ENCODE results near the gene USP25. TPM values are rescaled to one million over a fixed set of nuclear protein-coding genes. Genes with fewer than 3 reads are reported as not detected.

Gene USP25
- total RNA-seq, 1 donor from 2014 or later = 29.0 TPM

DNA sequence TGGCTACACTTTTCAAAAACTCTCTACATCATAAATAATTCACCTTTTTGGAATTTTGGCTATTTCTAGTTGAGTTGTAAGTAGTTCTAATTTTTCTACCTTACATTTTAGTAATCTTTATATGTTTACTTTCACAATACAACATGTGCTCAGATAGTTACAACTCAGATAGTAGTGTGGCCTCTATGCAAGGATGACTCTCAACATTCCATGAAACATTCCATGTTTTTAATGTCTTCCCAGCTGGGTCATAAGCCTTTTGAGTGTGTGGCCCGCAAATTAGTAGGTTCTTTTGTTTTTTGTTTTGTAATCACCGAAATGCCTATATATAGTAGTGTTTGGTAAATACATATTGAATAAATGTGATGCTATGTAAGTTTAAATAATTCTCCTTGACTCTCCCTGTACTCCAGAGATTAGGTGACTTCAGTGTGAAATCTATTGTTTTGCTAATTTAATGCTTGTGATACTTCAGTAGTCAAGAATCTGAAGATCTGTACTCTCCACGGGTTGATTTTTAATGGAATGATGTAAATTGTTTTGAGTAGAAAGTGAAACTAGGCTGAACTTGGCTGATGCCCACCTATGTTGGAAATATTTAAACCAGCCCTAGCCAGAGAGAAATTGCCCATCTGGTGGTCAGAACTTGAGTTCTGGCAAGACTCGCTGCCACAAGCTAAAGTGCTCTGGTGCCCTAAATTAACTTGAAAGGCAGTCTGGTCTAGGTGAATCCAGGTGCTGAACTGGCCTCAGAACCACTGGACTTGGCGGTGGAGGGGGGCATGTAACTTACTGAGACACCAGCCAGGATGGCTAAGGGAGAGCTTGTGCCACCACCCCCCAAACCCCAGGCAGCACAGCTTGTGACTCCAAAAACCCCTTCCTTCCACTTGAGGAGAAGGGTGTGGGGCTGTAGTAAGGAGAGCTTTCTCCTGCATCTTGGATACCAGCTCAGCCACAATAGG, 165.6 kb downstream of the USP25 start:
- intact Hi-C loops (cut with micrococcal nuclease) = no loop called here

DNA sequence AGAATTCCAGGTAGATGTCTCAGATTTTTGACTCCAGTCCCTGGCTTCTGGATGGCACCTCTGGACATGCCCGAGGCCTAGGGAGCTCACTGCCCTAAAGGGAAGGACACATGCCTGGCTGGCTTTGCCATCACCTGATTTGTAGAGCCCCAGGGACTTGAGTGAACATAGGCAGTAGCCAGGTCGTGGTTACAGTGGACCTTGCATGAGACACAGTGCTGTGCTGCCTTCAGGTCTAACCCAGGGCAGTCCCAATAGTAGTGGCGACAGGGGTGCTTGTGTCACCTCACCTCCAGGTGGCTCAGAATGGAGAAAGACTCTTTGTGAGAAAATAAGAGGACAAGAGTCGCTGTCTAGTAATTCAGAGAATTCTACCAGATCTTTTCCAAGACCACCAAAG, 166.7 kb downstream of the USP25 start:
- Mint-ChIP-seq H3K9me3 (peaks cover 17% of the 10 kb centered on the region), H3K27ac (no peak overlapping the region), H3K4me1 (no peaks in the 10 kb centered on the region), H3K4me3 (no peak overlapping the region), H3K36me3 (ENCODE audit: low read depth) (no peaks in the 10 kb centered on the region), H3K27me3 (peaks cover 3% of the 10 kb centered on the region)
- DNase-seq = no peak
- intact Hi-C loops (cut with micrococcal nuclease) = no loop called here

More for the DNA sequence above, 165.6 kb downstream of the USP25 start:
- H3K27me3 Mint-ChIP-seq = peaks cover 2% of the 10 kb centered on the region
- no peak overlapping the region for H3K27ac Mint-ChIP-seq
- no peak overlapping the region for H3K4me3 Mint-ChIP-seq
- DNase-seq = no peak
- no peaks in the 10 kb centered on the region for H3K36me3 Mint-ChIP-seq (ENCODE audit: low read depth)
- peaks cover 15% of the 10 kb centered on the region for H3K9me3 Mint-ChIP-seq
- no peaks in the 10 kb centered on the region for H3K4me1 Mint-ChIP-seq

DNA sequence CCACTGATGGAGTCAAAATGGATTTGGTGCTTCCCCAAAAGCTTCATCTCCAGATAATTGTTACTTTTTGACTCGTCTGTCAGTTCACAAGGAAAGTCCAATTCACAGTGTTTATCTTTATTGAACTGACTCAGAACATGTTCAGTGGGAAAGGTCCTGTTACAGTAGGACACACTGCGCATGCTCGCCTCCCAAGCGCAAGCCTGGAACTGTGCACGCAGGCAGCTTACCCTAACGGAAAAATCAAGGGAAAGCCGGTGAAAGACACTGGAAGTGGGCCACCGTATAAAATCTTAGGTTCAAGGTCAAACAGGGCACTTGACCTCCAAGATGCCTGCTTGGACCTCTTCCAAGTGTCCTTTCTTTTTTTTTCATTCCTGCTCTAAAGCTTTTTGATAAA, 174.6 kb downstream of the USP25 start:
- Mint-ChIP-seq H3K27ac (no peak overlapping the region), H3K4me1 (no peaks in the 10 kb centered on the region), H3K9me3 (peaks cover 11% of the 10 kb centered on the region), H3K27me3 (peaks cover 3% of the 10 kb centered on the region), H3K4me3 (no peak overlapping the region), H3K36me3 (ENCODE audit: low read depth) (no peaks in the 10 kb centered on the region)
- no peak for DNase-seq
- intact Hi-C loops (cut with micrococcal nuclease) = no loop called here

DNA sequence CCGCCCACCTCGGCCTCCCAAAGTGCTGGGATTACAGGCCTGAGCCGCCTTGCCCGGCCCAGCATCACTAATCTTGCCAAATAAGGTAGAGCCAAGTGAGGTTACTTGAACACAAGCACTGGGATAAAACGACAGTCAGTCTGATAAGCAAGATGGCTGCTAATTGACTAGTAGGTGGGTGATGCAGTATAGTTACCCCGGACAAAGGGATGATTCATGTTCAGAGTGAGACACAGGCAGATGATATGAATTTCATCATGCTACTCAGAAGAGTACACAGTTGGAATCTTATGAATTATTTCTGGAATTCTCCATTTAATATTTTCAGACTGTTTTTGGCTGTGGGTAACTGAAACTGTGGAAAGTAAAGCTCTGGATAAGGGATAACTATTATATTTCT, 178.4 kb downstream of the USP25 start:
- H3K9me3 Mint-ChIP-seq = peaks cover 5% of the 10 kb centered on the region
- no peak overlapping the region for H3K4me3 Mint-ChIP-seq
- H3K36me3 Mint-ChIP-seq (ENCODE audit: low read depth) = no peaks in the 10 kb centered on the region
- H3K27me3 Mint-ChIP-seq = no peaks in the 10 kb centered on the region
- H3K4me1 Mint-ChIP-seq = no peaks in the 10 kb centered on the region
- no peak overlapping the region for H3K27ac Mint-ChIP-seq
- no peak for DNase-seq
- intact Hi-C loops (cut with micrococcal nuclease) = no loop called here

DNA sequence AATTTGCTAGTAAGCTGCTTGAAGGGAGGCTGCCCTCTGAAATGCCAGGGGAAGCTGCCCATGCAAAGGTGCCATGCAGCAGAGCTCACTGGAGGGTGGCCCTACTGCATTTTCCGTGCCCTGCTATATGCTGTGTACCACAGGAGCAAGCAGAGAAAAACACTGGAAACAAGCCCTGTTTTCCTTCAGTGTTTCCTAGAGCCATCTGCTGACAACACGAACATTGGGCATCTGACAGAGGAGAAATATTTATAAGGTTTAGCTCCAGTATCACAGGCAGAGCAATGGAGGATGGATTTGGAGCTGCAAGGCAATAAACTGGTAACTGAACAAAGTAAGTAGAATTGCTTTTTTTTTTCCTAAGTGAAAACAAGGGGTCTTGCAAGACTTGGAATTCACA, 198.4 kb downstream of the USP25 start:
- Mint-ChIP-seq H3K4me3 (no peak overlapping the region), H3K27me3 (no peaks in the 10 kb centered on the region), H3K27ac (no peak overlapping the region), H3K4me1 (no peaks in the 10 kb centered on the region), H3K36me3 (ENCODE audit: low read depth) (no peaks in the 10 kb centered on the region), H3K9me3 (peaks cover 4% of the 10 kb centered on the region)
- intact Hi-C loops (cut with micrococcal nuclease) = no loop called here
- DNase-seq = no peak

DNA sequence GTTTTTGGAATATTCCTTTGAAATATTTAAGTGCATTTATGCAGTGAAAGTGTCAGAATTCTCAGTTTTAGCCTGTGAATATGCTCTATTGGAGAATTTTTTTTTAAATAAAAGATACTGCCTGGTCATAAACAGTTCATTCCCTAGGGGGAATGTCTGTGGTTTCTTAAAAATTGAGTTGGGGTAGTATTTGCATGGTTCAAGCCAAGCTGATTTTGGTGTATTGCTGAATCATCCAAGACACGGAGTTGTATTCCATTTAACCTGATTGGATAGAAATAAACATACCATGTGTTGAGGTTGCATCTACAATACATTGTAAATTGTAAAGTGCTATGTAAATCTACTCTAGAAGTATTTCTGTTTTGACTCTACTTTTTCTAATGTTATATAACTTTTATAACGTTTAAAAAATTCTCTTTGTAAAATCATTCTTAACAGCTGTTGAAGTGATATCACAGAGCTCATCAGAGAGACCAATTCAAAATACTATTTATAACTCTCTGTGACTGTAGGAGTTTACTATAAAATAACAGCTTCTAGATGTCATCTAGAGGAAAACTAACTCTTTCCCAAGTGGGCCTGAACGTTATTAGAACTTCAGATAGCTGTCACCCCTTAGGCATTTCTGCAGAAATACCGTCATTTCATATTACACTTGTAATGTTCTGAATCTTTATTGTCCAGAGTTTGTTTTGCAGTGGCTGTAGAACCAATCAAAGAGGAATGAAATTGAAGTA, 199.1 kb downstream of the USP25 start:
- no peak for DNase-seq
- Mint-ChIP-seq H3K9me3 (peaks cover 4% of the 10 kb centered on the region), H3K27me3 (no peaks in the 10 kb centered on the region), H3K36me3 (ENCODE audit: low read depth) (no peaks in the 10 kb centered on the region), H3K27ac (no peak overlapping the region), H3K4me1 (no peaks in the 10 kb centered on the region), H3K4me3 (no peak overlapping the region)
- intact Hi-C loops (cut with micrococcal nuclease) = no loop called here

DNA sequence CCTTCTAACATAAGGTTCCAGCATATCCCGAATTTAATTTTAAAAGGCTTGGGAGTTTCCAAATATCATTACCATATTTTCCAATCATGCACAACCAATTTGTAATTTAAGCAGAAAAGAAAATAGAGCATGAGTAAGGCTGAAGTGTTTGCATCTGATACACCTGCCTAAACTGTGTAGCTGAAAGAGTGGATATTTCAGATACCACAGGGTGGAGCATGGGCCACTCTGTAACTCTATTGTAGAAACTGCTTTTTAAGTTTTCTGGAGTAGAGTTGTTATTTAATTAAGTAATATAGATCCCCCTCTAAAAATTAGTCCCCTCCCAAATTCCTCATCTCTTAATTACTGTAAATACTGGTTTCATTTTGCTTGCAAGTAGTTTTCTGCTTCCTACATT, 199.8 kb downstream of the USP25 start:
- intact Hi-C loops (cut with micrococcal nuclease) = no loop called here
- Mint-ChIP-seq H3K27ac (no peak overlapping the region), H3K4me3 (no peak overlapping the region), H3K27me3 (no peaks in the 10 kb centered on the region), H3K9me3 (peaks cover 4% of the 10 kb centered on the region), H3K4me1 (no peaks in the 10 kb centered on the region), H3K36me3 (ENCODE audit: low read depth) (no peaks in the 10 kb centered on the region)
- no peak for DNase-seq

Measured in activated CD4-positive, alpha-beta T cell treated with anti-CD3 and anti-CD28 coated beads, Interleukin-2, amount 10 ng/mL, durations not matched to agents 24 days and 14 days (primary cell).